Measurements from ENCODE around the gene INTS4. TPM values are rescaled to one million over a fixed set of nuclear protein-coding genes. Genes with fewer than 3 reads are reported as not detected.
"Not testable (repeated sequence)": the region's sequence is repeated elsewhere in the genome, so short reads cannot be mapped to it uniquely, and the experiment has no call there.

The INTS4 gene
- 49.1 TPM for total RNA-seq

- intact Hi-C loops (cut with DNase I) = loop anchor here (10.0 kb wide), 1 partner anchor 50 kb away; no protein-coding TSS in a partner anchor
- peak; percentile 99 for DNase-seq (ENCODE audit: low spot score)
- ATAC-seq = peak; percentile 99
These were observed at the start of gene INTS4 for GRCh38 chr11:77994434-77995362. INTS4 (minus strand) TSS chr11:77994668; CDS start chr11:77994643, 25 bp downstream.

DNA sequence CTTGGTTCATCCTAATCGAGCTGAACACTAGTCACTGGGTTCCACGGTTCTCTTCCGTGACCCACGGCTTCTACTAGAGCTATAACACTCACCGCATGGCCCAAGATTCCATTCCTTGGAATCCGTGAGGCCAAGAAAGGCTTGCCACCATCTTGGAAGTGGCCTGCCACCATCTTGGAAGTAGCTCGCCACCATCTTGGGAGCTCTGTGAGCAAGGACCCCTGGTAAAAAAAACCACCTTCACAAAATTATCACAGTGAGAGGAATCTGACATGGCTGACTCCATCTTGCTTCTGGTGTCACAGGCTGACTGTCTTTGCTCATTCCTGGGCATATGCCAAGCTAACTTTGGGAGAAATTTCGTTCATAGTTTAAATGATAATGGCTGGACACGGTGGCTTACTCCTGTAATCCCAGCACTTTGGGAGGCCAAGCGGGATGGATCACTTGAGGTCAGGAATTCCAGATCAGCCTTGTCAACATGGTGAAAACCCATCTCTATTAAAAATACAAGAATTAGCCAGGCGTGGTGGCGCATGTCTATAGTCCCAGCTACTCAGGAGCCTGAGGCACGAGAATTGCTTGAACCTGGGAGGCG is 47.5 kb upstream of the INTS4 start:
- ATAC-seq (no peak), DNase-seq (ENCODE audit: low spot score) (no peak)
- intact Hi-C loops (cut with DNase I) = loop anchor here (10.0 kb wide), 1 partner anchor 47 kb away; the partner anchor contains the start of gene INTS4

- intact Hi-C loops (cut with DNase I) = loop anchor here (10.0 kb wide), 1 partner anchor 47 kb away; the partner anchor contains the start of gene INTS4
- not testable (repeated sequence) for DNase-seq (ENCODE audit: low spot score); ATAC-seq
These were observed 46.9 kb upstream of the INTS4 start for GRCh38 chr11:78041380-78041719.

- DNase-seq (ENCODE audit: low spot score) (no peak), ATAC-seq (no peak)
- intact Hi-C loops (cut with DNase I) = loop anchor here (10.0 kb wide), 1 partner anchor 46 kb away; the partner anchor contains the start of gene INTS4
These were observed 46.4 kb upstream of the INTS4 start for GRCh38 chr11:78040691-78041379.

DNA sequence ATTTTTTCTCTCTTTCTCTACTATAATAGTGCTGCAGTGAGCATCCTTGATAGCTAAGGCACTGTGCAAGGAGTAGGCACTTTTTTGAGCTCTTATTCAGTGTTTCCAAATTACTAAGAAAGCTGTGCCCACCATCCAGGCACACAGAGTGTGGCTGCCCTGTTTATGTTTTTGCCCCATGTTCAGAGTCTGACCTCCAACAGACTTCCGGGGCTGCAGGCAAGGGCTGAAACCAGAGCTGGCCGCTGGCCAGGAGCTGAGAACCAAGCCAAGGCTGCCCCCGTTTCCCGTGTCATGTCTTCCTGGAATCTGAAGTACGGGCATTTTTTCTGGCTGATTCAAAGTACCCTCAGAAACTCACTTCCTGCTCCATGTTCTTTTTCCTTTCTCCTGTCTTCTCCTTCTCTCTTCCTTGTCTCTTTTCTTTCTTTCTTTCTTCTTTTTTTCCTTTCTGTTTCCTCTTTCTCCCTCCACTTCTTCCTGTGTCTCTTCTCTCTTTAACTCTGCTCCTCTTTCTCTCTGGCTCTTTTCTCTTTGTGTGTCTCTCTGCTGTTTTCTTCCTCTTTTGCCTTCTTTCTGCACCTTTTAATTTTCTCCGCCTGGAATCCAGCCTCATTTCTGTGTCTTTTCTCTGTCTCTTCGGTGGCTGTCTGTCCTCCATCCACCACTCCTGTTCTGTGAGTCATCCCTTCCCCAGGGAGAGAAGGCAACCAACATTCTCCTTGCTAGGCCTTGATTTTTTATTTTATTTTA is 45.6 kb upstream of the INTS4 start:
- ATAC-seq = peak; percentile 73
- intact Hi-C loops (cut with DNase I) = loop anchor here (10.0 kb wide), 1 partner anchor 45 kb away; the partner anchor contains the start of gene INTS4
- DNase-seq (ENCODE audit: low spot score) = peak; percentile 84

DNA sequence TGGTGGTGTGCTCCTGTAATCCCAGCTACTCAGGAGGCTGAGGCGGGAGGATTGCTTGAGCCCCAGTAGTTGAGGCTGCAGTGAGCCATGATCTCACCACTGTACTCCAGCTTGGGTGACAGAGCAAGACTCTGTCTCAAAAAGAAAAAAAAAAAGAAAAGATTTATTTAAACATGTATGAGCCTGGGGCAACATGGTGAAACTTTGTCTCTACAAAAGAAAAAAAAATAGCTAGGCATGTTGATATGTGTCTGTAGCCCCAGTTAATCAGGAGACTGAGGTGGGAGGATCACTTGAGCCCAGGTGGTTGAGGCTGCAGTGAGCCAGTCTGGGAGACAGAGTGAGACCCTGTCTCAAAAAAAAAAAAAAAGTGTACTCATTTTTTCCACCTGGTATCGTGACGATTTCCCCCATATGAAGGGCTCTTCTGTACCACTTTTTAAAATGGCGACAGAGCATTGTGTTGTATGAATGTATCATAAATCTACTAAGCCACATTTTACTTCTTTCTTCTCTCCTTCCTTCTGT is 45.0 kb upstream of the INTS4 start:
- DNase-seq (ENCODE audit: low spot score) (no peak), ATAC-seq (no peak)
- intact Hi-C loops (cut with DNase I) = no loop called here

DNA sequence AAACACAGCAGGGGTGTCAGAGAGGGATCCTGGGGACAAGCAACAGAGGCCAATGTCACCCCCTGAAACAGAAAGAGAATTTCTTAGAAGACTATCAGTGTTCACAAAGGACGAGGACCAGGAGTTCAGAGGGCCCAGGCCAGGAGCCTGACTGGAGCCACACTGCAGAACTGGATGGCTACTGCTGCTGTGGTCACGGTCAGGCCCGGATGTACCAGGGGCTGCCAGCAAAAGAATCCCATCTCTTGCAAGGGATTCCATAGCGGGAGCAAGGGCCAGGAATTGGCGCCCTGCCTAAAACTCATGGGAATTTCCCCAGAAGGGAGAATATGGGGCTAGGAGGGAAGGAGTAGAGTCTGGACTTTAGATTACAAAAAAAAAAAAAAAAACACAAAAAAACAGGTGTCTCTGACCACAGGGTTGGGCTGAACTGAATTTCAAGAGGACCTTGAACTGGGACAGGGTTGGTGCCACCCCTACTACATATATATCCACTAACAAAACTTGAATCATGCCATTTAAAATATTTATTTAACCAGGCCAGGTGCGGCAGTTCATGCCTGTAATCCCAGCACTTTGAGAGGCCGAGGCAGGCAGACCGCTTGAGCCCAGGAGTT is 44.3 kb upstream of the INTS4 start:
- intact Hi-C loops (cut with DNase I) = no loop called here
- ATAC-seq (no peak), DNase-seq (ENCODE audit: low spot score) (peak; percentile 65)

DNA sequence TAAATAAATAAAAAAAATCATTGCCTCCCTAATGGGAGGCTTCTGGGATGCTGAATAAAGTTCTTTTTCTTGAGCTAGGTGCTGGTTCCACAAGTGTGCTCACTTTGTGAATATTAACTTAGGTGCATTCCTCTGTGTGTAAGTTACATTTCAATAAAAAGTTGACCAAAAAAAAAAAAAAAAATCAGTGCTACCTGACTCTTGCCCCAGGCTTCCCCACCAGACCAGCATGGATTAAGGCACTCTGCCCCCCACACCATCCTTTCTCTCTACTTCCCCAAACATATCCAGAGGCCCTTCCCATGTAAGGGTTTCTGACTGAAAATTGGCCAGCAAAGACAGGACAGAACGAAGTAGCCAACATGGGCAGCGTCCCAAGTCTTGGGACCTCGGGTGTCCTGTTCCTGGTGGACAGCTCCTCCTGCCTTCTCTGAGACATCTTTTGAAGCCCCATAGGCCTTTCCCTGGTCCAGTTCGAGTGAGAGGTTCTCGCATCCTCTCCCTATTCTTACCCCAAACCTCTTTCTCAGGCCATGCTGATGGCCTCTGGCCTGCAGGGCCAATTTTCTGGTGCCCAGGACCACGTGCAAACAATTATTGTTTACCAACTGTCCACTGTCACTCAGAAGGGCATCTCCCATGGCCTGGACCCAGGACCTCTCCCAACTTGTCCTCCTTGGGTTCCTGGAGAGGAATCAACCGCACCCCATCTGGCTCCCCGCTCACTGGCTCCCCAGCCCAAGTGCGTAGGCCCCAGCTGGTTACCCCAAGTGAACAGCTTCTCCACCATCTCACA is 43.6 kb upstream of the INTS4 start:
- no peak for ATAC-seq
- DNase-seq (ENCODE audit: low spot score) = no peak
- intact Hi-C loops (cut with DNase I) = no loop called here

DNA sequence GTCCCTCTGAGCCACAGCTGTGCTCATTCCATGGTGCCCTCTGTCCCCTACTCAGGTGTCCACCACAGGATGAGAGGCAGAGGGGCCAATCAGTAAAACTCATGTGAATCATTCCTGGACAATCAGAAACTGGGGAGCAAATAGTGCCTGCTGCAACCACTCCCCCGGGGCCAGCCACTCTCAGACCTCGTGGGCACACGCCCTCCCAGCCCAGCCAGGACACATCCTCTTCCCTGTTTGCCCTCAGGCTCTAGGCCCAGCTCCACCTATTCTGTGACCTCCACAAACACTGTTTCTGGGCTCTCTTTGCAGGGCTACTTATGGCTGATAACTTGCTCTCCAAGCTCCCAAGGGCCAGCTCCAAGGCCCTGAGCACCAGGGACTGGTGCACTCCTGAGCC is 42.6 kb upstream of the INTS4 start:
- no peak for ATAC-seq
- DNase-seq (ENCODE audit: low spot score) = no peak
- intact Hi-C loops (cut with DNase I) = no loop called here

DNA sequence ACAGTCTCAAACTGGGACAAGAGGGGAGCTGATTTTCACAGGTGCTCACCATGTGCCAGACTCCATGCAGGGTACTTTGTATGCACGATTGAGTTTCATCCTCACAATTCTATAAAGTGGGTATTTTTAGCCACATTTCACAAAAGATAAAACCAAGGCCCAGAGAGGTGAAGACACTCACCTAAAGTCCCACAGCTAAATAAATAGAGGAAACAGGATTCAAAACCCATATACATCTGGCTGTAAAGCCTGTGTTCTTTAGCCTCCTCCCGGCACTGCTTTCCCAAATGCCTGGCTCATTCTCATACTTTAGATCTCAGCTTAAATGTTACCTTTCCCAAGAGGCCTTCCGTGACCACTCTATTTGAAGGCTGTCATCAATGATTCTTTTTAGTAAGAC is 41.8 kb upstream of the INTS4 start:
- intact Hi-C loops (cut with DNase I) = no loop called here
- no peak for DNase-seq (ENCODE audit: low spot score)
- ATAC-seq = no peak

GRCh38 chr11:78034623-78035022 is 40.2 kb upstream of the INTS4 start:
- intact Hi-C loops (cut with DNase I) = no loop called here
- ATAC-seq (no peak), DNase-seq (ENCODE audit: low spot score) (no peak)

GRCh38 chr11:78033040-78033439 is 38.6 kb upstream of the INTS4 start:
- DNase-seq (ENCODE audit: low spot score) (no peak), ATAC-seq (no peak)
- intact Hi-C loops (cut with DNase I) = no loop called here

DNA sequence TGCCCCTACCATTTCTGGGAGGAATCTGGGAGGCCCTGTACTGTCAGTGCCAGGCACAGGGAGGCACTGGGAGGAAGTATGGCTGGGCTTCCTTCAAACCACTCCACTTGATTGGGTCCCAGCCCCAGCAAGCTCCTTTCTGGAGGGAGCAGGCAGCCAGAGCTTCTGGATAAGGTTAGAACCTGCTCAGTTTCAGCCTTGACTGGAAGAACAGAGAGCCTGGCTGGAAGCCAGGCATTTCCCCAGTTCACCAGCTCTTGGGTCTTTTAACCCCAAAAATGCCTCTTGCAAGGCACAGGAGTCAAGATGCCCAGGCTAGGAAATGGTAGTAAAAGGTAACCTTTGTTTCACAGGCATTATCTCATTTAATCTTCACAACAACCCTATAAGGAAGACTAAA is 37.6 kb upstream of the INTS4 start:
- no peak for DNase-seq (ENCODE audit: low spot score)
- intact Hi-C loops (cut with DNase I) = no loop called here
- ATAC-seq = no peak

- no peak for ATAC-seq
- intact Hi-C loops (cut with DNase I) = no loop called here
- no peak for DNase-seq (ENCODE audit: low spot score)
These were observed 37.2 kb upstream of the INTS4 start for GRCh38 chr11:78031629-78032028.

DNA sequence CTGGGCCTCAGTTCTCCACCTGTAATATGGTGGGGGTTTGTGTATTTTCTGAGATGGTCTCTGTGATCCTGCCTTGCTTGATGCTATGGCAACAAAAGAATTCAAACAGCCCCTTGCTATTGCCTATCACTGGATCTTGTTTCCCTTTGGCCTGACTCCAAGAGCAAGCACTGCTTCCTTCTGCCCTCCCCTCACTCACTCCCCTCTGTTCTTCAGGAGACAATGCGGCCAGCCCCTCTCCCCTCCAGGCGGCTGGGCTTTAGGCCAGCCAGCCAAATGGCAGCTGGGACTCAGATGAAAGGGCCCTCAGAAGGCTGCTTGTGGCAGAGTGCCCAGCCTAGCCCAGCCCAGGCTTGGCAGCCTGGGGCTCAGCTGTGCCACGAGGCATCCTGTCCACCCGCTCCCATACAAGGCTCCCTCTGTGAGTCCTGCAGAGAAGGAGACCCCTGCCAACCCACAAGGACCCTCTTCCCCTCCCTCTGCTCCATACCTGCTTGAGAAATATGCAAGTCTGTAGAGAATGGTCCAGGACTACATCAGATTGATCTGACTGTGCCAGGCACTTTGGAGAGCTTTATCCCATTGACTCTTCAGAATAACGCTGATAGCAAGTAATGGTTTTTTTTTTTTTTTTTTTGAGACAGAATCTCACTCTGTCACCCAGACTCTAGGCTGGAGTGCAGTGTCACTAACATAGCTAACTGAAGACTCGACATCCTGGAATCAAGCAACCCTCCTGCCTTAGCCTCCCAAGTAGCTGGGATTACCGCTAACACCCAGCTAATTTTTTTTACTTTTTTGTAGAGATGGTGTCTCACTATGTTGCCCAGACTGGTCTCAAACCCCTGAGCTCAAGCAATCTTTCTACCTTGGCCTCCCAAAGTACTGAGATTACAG is 36.2 kb upstream of the INTS4 start:
- peak; percentile 77 for DNase-seq (ENCODE audit: low spot score)
- intact Hi-C loops (cut with DNase I) = no loop called here
- peak; percentile 91 for ATAC-seq

- intact Hi-C loops (cut with DNase I); ATAC-seq; DNase-seq (ENCODE audit: low spot score): not testable (repeated sequence)
These were observed 34.0 kb upstream of the INTS4 start for GRCh38 chr11:78028423-78028822.

Data from sciatic nerve (tissue), 2 donors.